ENCODE results near the gene ACTL8. TPM values are rescaled to one million over a fixed set of nuclear protein-coding genes. Genes with fewer than 3 reads are reported as not detected.
A peak's percentile ranks its signal among the peaks of the same experiment; 100 is the strongest.

Gene ACTL8
- total and polyA plus RNA-seq, 2 experiments from 2014 or later = 0.34 TPM; not detected in 1

- no peak overlapping the region for H3K4me2 ChIP-seq
- WGBS (ENCODE audit: low lambda C conversion rate, missing lambda C conversion rate) = 85% methylated on average over 1 of the region's 1 CpG
- no peak overlapping the region for H3K4me3 ChIP-seq
- TF ChIP-seq CTCF (IDR thresholded peaks at IDR 0.05; ENCODE audit: poor library complexity) (no peak), EZH2 (IDR thresholded peaks at IDR 0.05; ENCODE audit: borderline replicate concordance) (no peak), EZH2phosphoT487 (IDR thresholded peaks at IDR 0.05; ENCODE audit: low read depth, severe bottlenecking, unreplicated experiment) (no peak)
- no peak overlapping the region for H2AFZ ChIP-seq
- H3K9me3 ChIP-seq (ENCODE audit: low read depth) = no peaks in the 10 kb centered on the region
- no peaks in the 10 kb centered on the region for H3K79me2 ChIP-seq
- no peaks in the 10 kb centered on the region for H3K9me2 ChIP-seq (replicated peaks; ENCODE audit: insufficient read depth)
- no peak for DNase-seq (ENCODE audit: low spot score)
- H4K20me1 ChIP-seq (ENCODE audit: insufficient read depth, poor library complexity, severe bottlenecking) = no peaks in the 10 kb centered on the region
- no peaks in the 10 kb centered on the region for H3K36me3 ChIP-seq (replicated peaks; ENCODE audit: insufficient read depth, low read depth)
- peaks cover 5% of the 10 kb centered on the region for H3K4me1 ChIP-seq (ENCODE audit: insufficient read depth)
- no peak overlapping the region for H3K27ac ChIP-seq
- H3K27me3 ChIP-seq = no peaks in the 10 kb centered on the region
Measured at GRCh38 chr1:17874231-17874630, 119.1 kb downstream of the ACTL8 start.

- H3K27me3 ChIP-seq = no peaks in the 10 kb centered on the region
- H3K27ac ChIP-seq = peak overlapping the region; percentile 50
- H3K36me3 ChIP-seq (replicated peaks; ENCODE audit: insufficient read depth, low read depth) = no peaks in the 10 kb centered on the region
- peak; percentile 50 for DNase-seq (ENCODE audit: low spot score)
- WGBS (ENCODE audit: low lambda C conversion rate, missing lambda C conversion rate) = 10% methylated on average over 5 of the region's 5 CpGs
- no peaks in the 10 kb centered on the region for H3K9me3 ChIP-seq (ENCODE audit: low read depth)
- TF ChIP-seq EZH2phosphoT487 (IDR thresholded peaks at IDR 0.05; ENCODE audit: low read depth, severe bottlenecking, unreplicated experiment) = no peak
- TF ChIP-seq CTCF (IDR thresholded peaks at IDR 0.05; ENCODE audit: poor library complexity) = no peak
- no peak for TF ChIP-seq EZH2 (IDR thresholded peaks at IDR 0.05; ENCODE audit: borderline replicate concordance)
- H2AFZ ChIP-seq = no peak overlapping the region
- H3K4me1 ChIP-seq (ENCODE audit: insufficient read depth) = peaks cover 5% of the 10 kb centered on the region
- no peak overlapping the region for H3K4me2 ChIP-seq
- no peaks in the 10 kb centered on the region for H4K20me1 ChIP-seq (ENCODE audit: insufficient read depth, poor library complexity, severe bottlenecking)
- H3K4me3 ChIP-seq = no peak overlapping the region
- H3K79me2 ChIP-seq = no peaks in the 10 kb centered on the region
- no peaks in the 10 kb centered on the region for H3K9me2 ChIP-seq (replicated peaks; ENCODE audit: insufficient read depth)
Measured at GRCh38 chr1:17874710-17875109, 119.6 kb downstream of the ACTL8 start.

DNA sequence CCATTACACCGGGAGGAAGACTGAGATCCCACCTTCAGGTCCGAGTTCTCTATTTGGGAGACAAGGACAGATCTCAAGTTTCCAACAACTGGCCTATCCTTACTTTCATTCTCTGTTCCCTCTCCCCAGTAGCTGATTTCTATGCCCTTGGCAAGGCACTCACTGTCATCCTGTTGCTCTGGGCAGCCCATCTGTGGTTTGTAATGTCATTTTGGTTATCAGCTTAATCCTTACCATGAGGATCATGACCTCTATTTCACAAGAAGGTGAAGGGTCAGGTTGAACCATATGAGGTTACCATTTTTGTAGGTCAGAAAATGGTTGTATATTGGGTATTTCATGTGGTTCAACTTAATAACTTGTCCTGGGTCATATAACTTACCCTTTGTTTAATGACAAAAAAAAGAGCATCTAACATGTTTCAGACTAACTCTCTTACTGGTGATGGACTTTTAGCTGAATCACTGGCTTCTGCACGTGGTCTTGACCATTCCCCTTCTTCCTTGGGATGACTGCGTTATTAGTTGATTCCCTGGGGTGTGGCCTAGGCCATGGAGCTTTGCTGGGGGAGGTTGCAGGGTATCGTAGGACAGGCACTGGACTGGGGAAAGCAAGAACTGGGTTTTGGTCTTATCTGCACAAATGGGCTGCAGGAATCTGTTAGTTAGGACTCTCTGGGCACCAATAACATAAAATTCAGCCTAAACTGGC lies 120.2 kb downstream of the ACTL8 start:
- H3K4me2 ChIP-seq = no peak overlapping the region
- WGBS (ENCODE audit: low lambda C conversion rate, missing lambda C conversion rate) = 75% methylated on average over 4 of the region's 5 CpGs

More for the DNA sequence above, 120.2 kb downstream of the ACTL8 start:
- H3K4me1 ChIP-seq (ENCODE audit: insufficient read depth) = peaks cover 5% of the 10 kb centered on the region
- no peaks in the 10 kb centered on the region for H3K9me3 ChIP-seq (ENCODE audit: low read depth)
- H3K4me3 ChIP-seq = no peak overlapping the region
- H3K79me2 ChIP-seq = no peaks in the 10 kb centered on the region
- no peak for TF ChIP-seq CTCF (IDR thresholded peaks at IDR 0.05; ENCODE audit: poor library complexity)
- H3K27ac ChIP-seq = peak overlapping the region; percentile 50
- no peaks in the 10 kb centered on the region for H3K9me2 ChIP-seq (replicated peaks; ENCODE audit: insufficient read depth)
- no peaks in the 10 kb centered on the region for H3K36me3 ChIP-seq (replicated peaks; ENCODE audit: insufficient read depth, low read depth)
- no peaks in the 10 kb centered on the region for H4K20me1 ChIP-seq (ENCODE audit: insufficient read depth, poor library complexity, severe bottlenecking)
- H2AFZ ChIP-seq = no peak overlapping the region
- no peaks in the 10 kb centered on the region for H3K27me3 ChIP-seq
- no peak for DNase-seq (ENCODE audit: low spot score)
